NB4 (cell line): ENCODE measurements around the gene SUGP2.

Source experiments
- CTCF ChIP-seq: IDR thresholded peaks from one replicate; pipeline ENCODE4 v1.5.1; 2012; ENCODE audit warnings: low read depth, low read length
- MAX ChIP-seq: IDR thresholded peaks from 2 replicates; pipeline ENCODE4 v1.6.1; 2011; ENCODE audit warnings: low read depth, low read length
- MYC ChIP-seq: IDR thresholded peaks from 2 replicates; pipeline ENCODE4 v1.6.1; 2011; ENCODE audit warnings: low read depth, low read length
- POLR2A ChIP-seq: IDR thresholded peaks from 2 replicates; pipeline ENCODE4 v1.6.1; 2011; ENCODE audit warnings: mild to moderate bottlenecking; ENCODE audit not compliant: insufficient read length; ENCODE audit errors: extremely low read depth

DNA sequence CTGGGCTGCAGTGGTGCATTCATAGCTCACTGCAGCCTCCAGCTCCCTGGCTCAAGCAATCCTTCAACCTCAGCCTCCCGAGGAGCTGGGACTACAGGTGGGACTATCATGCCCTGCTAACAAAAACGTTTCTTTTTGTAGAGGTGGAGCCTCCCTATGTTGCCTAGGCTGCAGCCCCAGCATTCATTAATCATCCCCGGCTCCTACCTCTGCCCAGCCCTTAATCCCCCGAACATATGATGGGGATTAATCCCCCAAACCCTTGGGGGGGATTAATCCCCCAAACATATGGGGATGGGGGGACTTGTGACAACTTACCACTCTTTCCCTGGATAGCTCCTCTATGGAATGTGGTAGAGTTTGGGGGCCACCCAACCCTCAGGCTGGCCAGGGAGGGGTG is 45.9 kb downstream of the SUGP2 start:
- TF ChIP-seq CTCF (no peak), POLR2A (no peak), MAX (no peak), MYC (no peak)
